ENCODE results near the gene MTMR2. TPM values are rescaled to one million over a fixed set of nuclear protein-coding genes. Genes with fewer than 3 reads are reported as not detected.
"Not testable (repeated sequence)": the region's sequence is repeated elsewhere in the genome, so short reads cannot be mapped to it uniquely, and the experiment has no call there.

MTMR2 gene
- total RNA-seq, 1 donor from 2014 or later, result 68.0 TPM

- FAIRE-seq (no peak), DNase-seq (ENCODE audit: low read depth) (no peak)
- no peaks in the 10 kb centered on the region for H3K79me2 ChIP-seq (ENCODE audit: insufficient read depth, low read length)
- H3K4me1 ChIP-seq (ENCODE audit: insufficient read depth, low read length), result no peaks in the 10 kb centered on the region
- H3K4me2 ChIP-seq (ENCODE audit: low read length), result no peak overlapping the region
- no peaks in the 10 kb centered on the region for H4K20me1 ChIP-seq (ENCODE audit: insufficient read depth, low read length)
- no peaks in the 10 kb centered on the region for H3K9me3 ChIP-seq (ENCODE audit: insufficient read depth, low read depth, low read length)
- Mint-ChIP-seq H3K9me3 (ENCODE audit: unreplicated experiment) (no peaks in the 10 kb centered on the region), H3K4me3 (ENCODE audit: unreplicated experiment) (no peak overlapping the region), H3K27ac (ENCODE audit: unreplicated experiment) (no peak overlapping the region), H3K36me3 (ENCODE audit: low read depth, unreplicated experiment) (peaks cover 2% of the 10 kb centered on the region), H3K4me1 (ENCODE audit: low read depth, unreplicated experiment) (no peaks in the 10 kb centered on the region), H3K27me3 (ENCODE audit: low read depth, unreplicated experiment) (no peaks in the 10 kb centered on the region)
- TF ChIP-seq CTCF (IDR thresholded peaks at IDR 0.05; ENCODE audit: insufficient read depth, low read depth, low read length), result no peak
- H3K4me3 ChIP-seq (ENCODE audit: insufficient read depth, low read depth, low read length), result no peak overlapping the region
- H2AFZ ChIP-seq (ENCODE audit: low read depth, low read length), result no peak overlapping the region
- H3K27me3 ChIP-seq (ENCODE audit: insufficient read depth, low read length), result no peaks in the 10 kb centered on the region
- no peak overlapping the region for H3K9ac ChIP-seq (ENCODE audit: low read length)
- no peak overlapping the region for H3K27ac ChIP-seq (ENCODE audit: low read depth, low read length)
- peaks cover 7% of the 10 kb centered on the region for H3K36me3 ChIP-seq (ENCODE audit: insufficient read depth, low read length)
Measured at GRCh38 chr11:95816037-95816436, 107.9 kb downstream of the MTMR2 start.

GRCh38 chr11:95811052-95811451, 112.9 kb downstream of the MTMR2 start:
- not testable (repeated sequence) for H3K9me3 ChIP-seq (ENCODE audit: insufficient read depth, low read depth, low read length); H3K4me3 Mint-ChIP-seq (ENCODE audit: unreplicated experiment); H3K79me2 ChIP-seq (ENCODE audit: insufficient read depth, low read length); H3K9me3 Mint-ChIP-seq (ENCODE audit: unreplicated experiment); FAIRE-seq; H3K4me1 ChIP-seq (ENCODE audit: insufficient read depth, low read length); H3K36me3 ChIP-seq (ENCODE audit: insufficient read depth, low read length); H3K27me3 ChIP-seq (ENCODE audit: insufficient read depth, low read length); H3K9ac ChIP-seq (ENCODE audit: low read length); H4K20me1 ChIP-seq (ENCODE audit: insufficient read depth, low read length); H3K27ac Mint-ChIP-seq (ENCODE audit: unreplicated experiment); H3K4me3 ChIP-seq (ENCODE audit: insufficient read depth, low read depth, low read length); H3K27me3 Mint-ChIP-seq (ENCODE audit: low read depth, unreplicated experiment); DNase-seq (ENCODE audit: low read depth); H3K4me1 Mint-ChIP-seq (ENCODE audit: low read depth, unreplicated experiment); H3K4me2 ChIP-seq (ENCODE audit: low read length); H2AFZ ChIP-seq (ENCODE audit: low read depth, low read length); H3K27ac ChIP-seq (ENCODE audit: low read depth, low read length)
- peaks cover 22% of the 10 kb centered on the region for H3K36me3 Mint-ChIP-seq (ENCODE audit: low read depth, unreplicated experiment)

- H3K27ac ChIP-seq (ENCODE audit: low read depth, low read length); H4K20me1 ChIP-seq (ENCODE audit: insufficient read depth, low read length); H3K9ac ChIP-seq (ENCODE audit: low read length); H3K4me3 ChIP-seq (ENCODE audit: insufficient read depth, low read depth, low read length); H3K79me2 ChIP-seq (ENCODE audit: insufficient read depth, low read length); DNase-seq (ENCODE audit: low read depth); H3K27ac Mint-ChIP-seq (ENCODE audit: unreplicated experiment); H2AFZ ChIP-seq (ENCODE audit: low read depth, low read length); FAIRE-seq; H3K9me3 Mint-ChIP-seq (ENCODE audit: unreplicated experiment); H3K27me3 ChIP-seq (ENCODE audit: insufficient read depth, low read length); H3K4me1 Mint-ChIP-seq (ENCODE audit: low read depth, unreplicated experiment); H3K9me3 ChIP-seq (ENCODE audit: insufficient read depth, low read depth, low read length); H3K4me3 Mint-ChIP-seq (ENCODE audit: unreplicated experiment); H3K4me2 ChIP-seq (ENCODE audit: low read length); H3K4me1 ChIP-seq (ENCODE audit: insufficient read depth, low read length); H3K27me3 Mint-ChIP-seq (ENCODE audit: low read depth, unreplicated experiment); H3K36me3 ChIP-seq (ENCODE audit: insufficient read depth, low read length): not testable (repeated sequence)
- peaks cover 28% of the 10 kb centered on the region for H3K36me3 Mint-ChIP-seq (ENCODE audit: low read depth, unreplicated experiment)
Measured at GRCh38 chr11:95806464-95806863, 117.4 kb downstream of the MTMR2 start.

GRCh38 chr11:95805869-95806268, 118.0 kb downstream of the MTMR2 start:
- H3K9ac ChIP-seq (ENCODE audit: low read length), result no peak overlapping the region
- no peak overlapping the region for H2AFZ ChIP-seq (ENCODE audit: low read depth, low read length)
- H3K27ac ChIP-seq (ENCODE audit: low read depth, low read length), result no peak overlapping the region
- no peaks in the 10 kb centered on the region for H3K4me1 Mint-ChIP-seq (ENCODE audit: low read depth, unreplicated experiment)
- H3K36me3 ChIP-seq (ENCODE audit: insufficient read depth, low read length), result no peaks in the 10 kb centered on the region
- FAIRE-seq, result no peak
- TF ChIP-seq EZH2 (IDR thresholded peaks at IDR 0.05; ENCODE audit: insufficient read depth, low read length), result no peak
- no peak for TF ChIP-seq CTCF (IDR thresholded peaks at IDR 0.05; ENCODE audit: insufficient read depth, low read depth, low read length)
- peaks cover 2% of the 10 kb centered on the region for H3K9me3 Mint-ChIP-seq (ENCODE audit: unreplicated experiment)
- no peaks in the 10 kb centered on the region for H3K27me3 Mint-ChIP-seq (ENCODE audit: low read depth, unreplicated experiment)
- H3K4me3 ChIP-seq (ENCODE audit: insufficient read depth, low read depth, low read length), result no peak overlapping the region
- no peaks in the 10 kb centered on the region for H3K79me2 ChIP-seq (ENCODE audit: insufficient read depth, low read length)
- H4K20me1 ChIP-seq (ENCODE audit: insufficient read depth, low read length), result no peaks in the 10 kb centered on the region
- H3K4me2 ChIP-seq (ENCODE audit: low read length), result no peak overlapping the region
- DNase-seq (ENCODE audit: low read depth), result no peak
- no peak overlapping the region for H3K4me3 Mint-ChIP-seq (ENCODE audit: unreplicated experiment)
- no peaks in the 10 kb centered on the region for H3K9me3 ChIP-seq (ENCODE audit: insufficient read depth, low read depth, low read length)
- no peaks in the 10 kb centered on the region for H3K4me1 ChIP-seq (ENCODE audit: insufficient read depth, low read length)
- H3K27ac Mint-ChIP-seq (ENCODE audit: unreplicated experiment), result no peak overlapping the region
- peaks cover 28% of the 10 kb centered on the region for H3K36me3 Mint-ChIP-seq (ENCODE audit: low read depth, unreplicated experiment)
- no peaks in the 10 kb centered on the region for H3K27me3 ChIP-seq (ENCODE audit: insufficient read depth, low read length)
